H9 (cell line): ENCODE measurements around the gene CPB2. TPM values are rescaled to one million over a fixed set of nuclear protein-coding genes. Genes with fewer than 3 reads are reported as not detected.

Experiments
- DNase-seq: peaks from one replicate; pipeline ENCODE4 v3.0.0-alpha.2; 2017
- H2AFZ ChIP-seq: one replicate; pipeline ENCODE4 v1.6.1; 2013; ENCODE audit warnings: mild to moderate bottlenecking, low read length, control low read depth, moderate library complexity
- H2AK5ac ChIP-seq: 2 replicates; pipeline ENCODE4 v1.6.1; 2013; ENCODE audit warnings: low read length, control low read depth, mixed read lengths; ENCODE audit not compliant: insufficient read length
- H2BK120ac ChIP-seq: one replicate; pipeline ENCODE4 v1.6.1; 2013; ENCODE audit warnings: low read depth, mild to moderate bottlenecking, low read length, control low read depth, inconsistent platforms; ENCODE audit not compliant: poor library complexity, severe bottlenecking
- H2BK12ac ChIP-seq: 2 replicates; pipeline ENCODE4 v1.6.1; 2013; ENCODE audit warnings: low read length, control low read depth, mixed read lengths, low read depth; ENCODE audit not compliant: insufficient read length
- H2BK15ac ChIP-seq: 2 replicates; pipeline ENCODE4 v1.6.1; 2013; ENCODE audit warnings: low read depth, low read length, control low read depth
- H2BK20ac ChIP-seq: one replicate; pipeline ENCODE4 v1.6.1; 2013; ENCODE audit warnings: low read depth, mild to moderate bottlenecking, low read length, control low read depth, inconsistent platforms; ENCODE audit not compliant: poor library complexity, severe bottlenecking
- H2BK5ac ChIP-seq: 2 replicates; pipeline ENCODE4 v1.6.1; 2013; ENCODE audit warnings: low read length, control low read depth, mixed read lengths; ENCODE audit not compliant: insufficient read length
- H3K14ac ChIP-seq: 2 replicates; pipeline ENCODE4 v1.6.1; 2013; ENCODE audit warnings: low read length, control low read depth; ENCODE audit not compliant: insufficient read depth
- H3K18ac ChIP-seq: 2 replicates; pipeline ENCODE4 v1.6.1; 2013; ENCODE audit warnings: low read depth, mild to moderate bottlenecking, mixed read lengths, low read length, control low read depth; ENCODE audit not compliant: insufficient read length
- H3K23ac ChIP-seq: 2 replicates; pipeline ENCODE4 v1.6.1; 2013; ENCODE audit warnings: low read length, control low read depth, mixed read lengths, low read depth; ENCODE audit not compliant: insufficient read length
- H3K23me2 ChIP-seq: 2 replicates; pipeline ENCODE4 v1.6.1; 2013; ENCODE audit warnings: low read depth, mild to moderate bottlenecking, mixed read lengths, low read length, control low read depth; ENCODE audit not compliant: insufficient read length, poor library complexity, severe bottlenecking
- H3K27ac ChIP-seq: 2 replicates; pipeline ENCODE4 v1.5.1; 2013; ENCODE audit warnings: low read length, control low read depth, mixed read lengths, low read depth; ENCODE audit not compliant: insufficient read length
- H3K27me3 ChIP-seq: 2 replicates; pipeline ENCODE4 v1.6.1; 2013; ENCODE audit warnings: low read length, control low read depth, inconsistent platforms; ENCODE audit not compliant: insufficient read depth
- H3K4ac ChIP-seq: 2 replicates; pipeline ENCODE4 v1.6.1; 2013; ENCODE audit warnings: low read depth, mild to moderate bottlenecking, control low read depth, inconsistent platforms, low read length, moderate library complexity
- H3K4me1 ChIP-seq: 2 replicates; pipeline ENCODE4 v1.6.1; 2013; ENCODE audit warnings: low read length, control low read depth, inconsistent platforms; ENCODE audit not compliant: insufficient read depth
- H3K4me2 ChIP-seq: 2 replicates; pipeline ENCODE4 v1.6.1; 2013; ENCODE audit warnings: low read length, control low read depth, mixed read lengths; ENCODE audit not compliant: insufficient read length, insufficient read depth
- H3K56ac ChIP-seq: 2 replicates; pipeline ENCODE4 v1.6.1; 2013; ENCODE audit warnings: low read depth, mild to moderate bottlenecking, mixed read lengths, low read length, control low read depth; ENCODE audit not compliant: insufficient read length
- H3K79me1 ChIP-seq: 2 replicates; pipeline ENCODE4 v1.6.1; 2013; ENCODE audit warnings: low read depth, mild to moderate bottlenecking, moderate library complexity, low read length, control low read depth, inconsistent platforms; ENCODE audit not compliant: insufficient read depth, poor library complexity, severe bottlenecking
- H3K79me2 ChIP-seq: 2 replicates; pipeline ENCODE4 v1.6.1; 2013; ENCODE audit warnings: low read length, control low read depth, inconsistent platforms; ENCODE audit not compliant: insufficient read depth
- H3K9ac ChIP-seq: 2 replicates; pipeline ENCODE4 v1.6.1; 2013; ENCODE audit warnings: low read length, control low read depth, mixed read lengths; ENCODE audit not compliant: insufficient read length; ENCODE audit errors: extremely low read depth
- H3K9me3 ChIP-seq: one replicate; pipeline ENCODE4 v1.6.1; 2013; ENCODE audit warnings: low read depth, low read length, inconsistent platforms; ENCODE audit not compliant: control insufficient read depth
- H3T11ph ChIP-seq: one replicate; pipeline ENCODE4 v1.6.1; 2013; ENCODE audit warnings: mild to moderate bottlenecking, low read length, control low read depth, inconsistent platforms
- H4K20me1 ChIP-seq: one replicate; pipeline ENCODE4 v1.6.1; 2013; ENCODE audit not compliant: control insufficient read depth, insufficient read length, insufficient read depth
- H4K5ac ChIP-seq: 2 replicates; pipeline ENCODE4 v1.6.1; 2013; ENCODE audit warnings: low read depth, mild to moderate bottlenecking, mixed read lengths, low read length, control low read depth; ENCODE audit not compliant: insufficient read length
- H4K8ac ChIP-seq: replicated peaks from 2 replicates; pipeline ENCODE4 v1.6.1; 2013; ENCODE audit warnings: low read length, control low read depth, mixed read lengths, low read depth; ENCODE audit not compliant: insufficient read length
- H4K91ac ChIP-seq: 2 replicates; pipeline ENCODE4 v1.6.1; 2013; ENCODE audit warnings: low read depth, mild to moderate bottlenecking, moderate library complexity, mixed read lengths, low read length, control low read depth; ENCODE audit not compliant: insufficient read length
- H3K27ac Mint-ChIP-seq, 3 experiments: 2 replicates in 2 of 3; 3 replicates in 1 of 3; pipeline ENCODE4 v1.8.0; 2020 to 2021; ENCODE audit warnings: mixed read lengths in 3 of 3, mild to moderate bottlenecking in 1 of 3, moderate library complexity in 1 of 3
- H3K27me3 Mint-ChIP-seq: 2 replicates; pipeline ENCODE4 v1.8.0; 2021; ENCODE audit warnings: low read depth, mild to moderate bottlenecking, moderate library complexity, mixed read lengths
- H3K36me3 Mint-ChIP-seq, 3 experiments: 2 replicates in 2 of 3; 3 replicates in 1 of 3; pipeline ENCODE4 v1.8.0; 2020 to 2021; ENCODE audit warnings: low read depth in 3 of 3, mixed read lengths in 3 of 3; ENCODE audit not compliant: insufficient read depth in 1 of 3
- H3K4me1 Mint-ChIP-seq, 2 experiments: 2 replicates each; pipeline ENCODE4 v1.8.0; 2020; ENCODE audit warnings: mixed read lengths in 2 of 2
- H3K4me3 Mint-ChIP-seq, 2 experiments: 2 replicates in 1 of 2; 3 replicates in 1 of 2; pipeline ENCODE4 v1.8.0; 2020 to 2021; ENCODE audit warnings: mild to moderate bottlenecking in 2 of 2, mixed read lengths in 2 of 2, moderate library complexity in 1 of 2
- H3K9me3 Mint-ChIP-seq, 2 experiments: 2 replicates in 1 of 2; 3 replicates in 1 of 2; pipeline ENCODE4 v1.8.0; 2020; ENCODE audit warnings: mild to moderate bottlenecking in 2 of 2, mixed read lengths in 2 of 2, moderate library complexity in 1 of 2
- CTCF ChIP-seq: fragments of 200-600 bp; sonication (generic); conservative IDR thresholded peaks from 3 replicates; pipeline ENCODE4 v1.8.0; 2021; ENCODE audit warnings: antibody characterized with exemption, mild to moderate bottlenecking
- WGBS: extraction: QIAGEN DNeasy Blood & Tissue Kit; methylation state at CpG from one replicate; pipeline ENCODE4 v1.1.7; 2013; ENCODE audit warnings: missing lambda C conversion rate, low lambda C conversion rate, mixed read lengths; ENCODE audit not compliant: insufficient read length; ENCODE audit errors: extremely low coverage; 5-methylcytosine and 5-hydroxymethylcytosine counted together
- total RNA-seq: library from RNA; stranded (reverse); gene quantifications from 2 replicates; pipeline ENCODE4 v1.2.1, GENCODE V29; 2021

CPB2 gene
- total RNA-seq, 1 experiment from 2014 or later, result not detected

- DNase-seq, result no peak
- no peak overlapping the region for H2BK15ac ChIP-seq
- no peak overlapping the region for H2BK20ac ChIP-seq
- H2BK120ac ChIP-seq, result no peak overlapping the region
- no peak overlapping the region for H3K18ac ChIP-seq
- H3K79me2 ChIP-seq, result no peaks in the 10 kb centered on the region
- H4K5ac ChIP-seq, result no peak overlapping the region
- H3K9ac ChIP-seq, result no peak overlapping the region
- no peak for TF ChIP-seq CTCF
- no peaks in the 10 kb centered on the region for H3K9me3 ChIP-seq
- no peak overlapping the region for H3K14ac ChIP-seq
- Mint-ChIP-seq H3K27me3 (peaks cover 3% of the 10 kb centered on the region; the same call in 1 of the 2 replicates), H3K4me1 (no peaks in the 10 kb centered on the region), H3K4me3 (no peak overlapping the region), H3K36me3 (no peaks in the 10 kb centered on the region), H3K9me3 (no peaks in the 10 kb centered on the region), H3K27ac (no peak overlapping the region)
- no peaks in the 10 kb centered on the region for H3K4me1 ChIP-seq
- no peak overlapping the region for H4K91ac ChIP-seq
- no peak overlapping the region for H3T11ph ChIP-seq
- H2AFZ ChIP-seq, result no peak overlapping the region
- H3K4me2 ChIP-seq, result no peak overlapping the region
- H3K4ac ChIP-seq, result no peak overlapping the region
- no peak overlapping the region for H3K23ac ChIP-seq
- no peaks in the 10 kb centered on the region for H4K20me1 ChIP-seq
- H2AK5ac ChIP-seq, result no peak overlapping the region
- no peak overlapping the region for H3K27ac ChIP-seq
- WGBS, result no CpG with 5 or more reads among the region's 5 CpGs
- H2BK5ac ChIP-seq, result no peak overlapping the region
- no peaks in the 10 kb centered on the region for H3K79me1 ChIP-seq
- no peaks in the 10 kb centered on the region for H3K23me2 ChIP-seq
- H4K8ac ChIP-seq, result no peak overlapping the region
- H3K56ac ChIP-seq, result no peak overlapping the region
- no peak overlapping the region for H2BK12ac ChIP-seq
- H3K27me3 ChIP-seq, result no peaks in the 10 kb centered on the region
Measured at GRCh38 chr13:46082324-46082723, 22.5 kb downstream of the CPB2 start.
